GM19240 (cell line): ENCODE data around the gene SLC35A4.
"Not testable (repeated sequence)": the region's sequence is repeated elsewhere in the genome, so short reads cannot be mapped to it uniquely, and the experiment has no call there.

Source experiments
- DNase-seq: peaks from one replicate; pipeline ENCODE4 v3.0.0; 2011; ENCODE audit warnings: low spot score; ENCODE audit not compliant: insufficient read length

SLC35A4 gene

DNA sequence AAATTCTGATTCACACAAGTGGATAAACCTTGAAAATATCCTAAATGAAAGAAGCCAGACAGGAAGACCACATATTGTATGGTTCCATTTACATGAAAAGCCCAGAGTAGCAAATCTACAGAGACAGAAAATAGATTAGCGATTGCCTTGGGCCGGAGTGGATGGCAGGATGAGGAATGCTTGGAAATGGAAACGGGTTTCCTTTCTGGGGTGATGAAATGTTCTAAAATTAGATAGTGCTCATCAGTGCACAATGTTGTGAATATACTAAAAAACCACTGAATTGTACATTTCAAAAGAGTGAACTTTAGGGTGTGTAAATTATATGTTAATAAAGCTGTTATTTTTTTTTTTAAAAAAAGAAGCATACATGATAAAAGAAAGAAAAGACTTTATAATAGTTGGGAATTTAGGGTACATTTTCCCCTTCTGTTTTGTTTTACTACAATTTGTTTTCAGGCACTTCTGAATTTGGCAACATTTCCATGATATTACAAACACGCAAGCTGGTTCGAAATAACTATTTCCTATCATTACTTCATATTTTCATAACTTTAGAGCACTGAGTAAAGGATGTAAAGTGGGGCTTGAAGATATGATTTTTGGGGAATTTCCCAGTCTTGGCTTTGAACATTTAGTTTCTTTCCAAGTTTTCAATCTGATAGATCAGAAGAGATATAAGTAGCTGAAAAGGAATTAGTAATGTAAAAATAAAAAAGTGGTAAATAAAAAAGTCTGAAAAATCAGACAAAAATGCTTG, 23.9 kb downstream of the SLC35A4 start:
- DNase-seq = no peak

DNA sequence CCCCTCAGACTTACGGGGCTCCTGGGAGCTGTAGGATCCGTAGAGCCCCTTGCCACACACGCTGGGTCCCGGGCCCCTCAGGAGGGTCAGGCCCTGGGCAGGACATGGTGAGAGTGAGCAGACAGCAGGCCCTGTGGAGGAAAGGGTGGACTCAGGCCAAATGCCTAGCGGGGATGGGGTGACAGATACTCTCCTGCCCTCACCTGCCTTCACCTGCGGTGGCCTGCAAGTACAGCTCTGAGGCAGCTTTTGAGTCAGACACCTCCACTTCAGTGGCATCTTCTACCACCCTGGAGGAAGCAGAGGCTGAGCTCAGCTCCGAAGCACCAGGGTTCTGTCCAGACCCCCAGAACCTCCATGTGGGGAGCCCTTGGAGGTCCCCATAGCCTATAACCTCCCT, 26.2 kb downstream of the SLC35A4 start:
- DNase-seq = no peak

DNA sequence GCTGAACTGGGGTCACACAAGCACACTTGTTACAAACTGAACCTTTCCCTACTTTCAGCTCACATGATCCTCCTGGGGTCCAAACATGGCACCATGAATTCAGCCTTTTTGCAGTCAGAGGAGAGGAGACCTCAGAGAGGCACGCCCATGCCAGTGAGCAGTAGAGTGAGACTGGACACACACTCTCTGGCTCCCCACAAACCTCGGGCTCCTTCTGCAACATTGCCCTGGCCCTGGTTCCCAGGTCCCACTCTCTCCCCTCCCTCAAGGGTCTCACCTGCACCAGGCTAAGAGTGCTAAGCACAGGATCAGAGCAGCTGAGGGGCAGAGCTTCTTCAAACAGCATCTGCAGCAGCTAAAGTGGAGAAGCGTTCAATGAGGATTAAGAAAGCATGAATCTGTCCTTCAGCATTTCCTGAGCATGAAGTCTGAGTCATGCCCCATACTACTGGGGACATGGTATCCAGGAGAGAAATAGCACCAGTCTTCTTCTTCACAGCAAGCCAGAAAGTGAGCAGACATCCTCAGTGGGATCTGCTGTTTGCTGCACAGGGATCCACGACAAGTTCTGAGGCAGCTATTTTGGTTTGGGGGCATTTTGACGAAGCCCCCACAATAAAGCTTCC, 27.2 kb downstream of the SLC35A4 start:
- DNase-seq = no peak

DNA sequence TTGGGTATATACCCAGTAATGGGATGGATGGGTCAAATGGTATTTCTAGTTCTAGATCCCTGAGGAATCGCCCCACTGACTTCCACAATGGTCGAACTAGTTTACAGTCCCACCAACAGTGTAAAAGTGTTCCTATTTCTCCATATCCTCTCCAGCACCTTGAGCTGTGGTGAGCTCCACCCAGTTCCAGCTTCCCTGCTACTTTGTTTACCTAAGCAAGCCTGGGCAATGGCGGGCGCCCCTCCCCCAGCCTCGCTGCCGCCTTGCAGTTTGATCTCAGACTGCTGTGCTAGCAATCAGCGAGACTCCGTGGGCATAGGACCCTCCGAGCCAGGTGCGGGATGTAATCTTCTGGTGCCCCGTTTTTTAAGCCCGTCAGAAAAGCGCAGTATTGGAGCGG, 28.4 kb downstream of the SLC35A4 start:
- not testable (repeated sequence) for DNase-seq

DNA sequence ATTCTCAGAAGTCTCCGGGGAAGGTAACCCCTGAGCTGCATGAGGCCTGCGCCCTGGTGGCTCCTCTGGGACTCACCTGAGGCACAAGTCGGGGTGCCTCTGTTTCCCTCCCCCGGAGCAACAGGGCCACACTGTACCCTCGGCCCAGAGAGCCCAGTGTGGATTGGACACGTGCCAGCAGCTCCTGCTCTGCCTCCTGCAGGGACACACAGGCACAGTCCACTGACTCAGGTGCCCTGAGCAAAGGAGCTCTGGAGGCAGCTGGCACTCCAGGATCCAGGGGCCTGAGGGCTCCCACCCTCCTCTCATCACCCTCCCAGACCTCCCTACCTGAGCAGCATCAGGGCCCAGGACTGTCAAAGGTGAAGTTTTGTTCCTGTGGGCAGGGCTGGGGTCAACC, 29.5 kb downstream of the SLC35A4 start:
- no peak for DNase-seq

DNA sequence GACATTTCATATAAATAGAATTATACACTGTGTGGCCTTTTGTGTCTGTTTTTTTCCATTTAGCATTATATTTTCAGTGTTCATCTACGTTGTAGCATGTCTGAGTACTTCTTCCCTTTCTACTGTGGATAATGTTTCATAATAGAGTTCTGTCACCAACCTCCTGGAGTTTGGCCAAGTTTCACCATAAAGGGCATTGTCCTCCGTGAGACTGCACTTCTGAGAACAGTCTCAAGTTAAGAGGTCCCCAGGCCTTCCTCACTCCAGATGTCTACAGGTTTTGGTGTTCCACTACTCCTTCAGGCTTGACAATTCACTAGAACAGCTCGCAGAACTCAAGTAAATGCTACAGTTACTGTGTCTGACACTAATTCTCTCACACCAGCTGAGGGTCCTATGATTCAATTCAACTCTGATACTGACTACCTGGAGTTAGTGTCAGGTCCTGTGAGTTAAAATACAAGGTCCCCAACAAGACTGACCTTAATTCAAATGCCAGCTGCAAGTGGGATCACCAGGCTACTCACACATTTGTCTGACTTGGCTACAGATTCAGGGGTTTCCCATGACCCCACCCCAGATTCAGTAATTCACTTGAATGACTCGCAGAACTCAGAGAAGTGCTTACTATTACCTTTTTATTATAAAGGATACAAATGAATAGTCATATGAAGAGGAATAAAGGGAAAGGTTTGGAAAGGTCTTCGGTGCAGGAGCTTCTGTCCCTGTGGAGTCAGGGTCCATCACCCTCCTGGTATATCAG, 31.1 kb downstream of the SLC35A4 start:
- no peak for DNase-seq

DNA sequence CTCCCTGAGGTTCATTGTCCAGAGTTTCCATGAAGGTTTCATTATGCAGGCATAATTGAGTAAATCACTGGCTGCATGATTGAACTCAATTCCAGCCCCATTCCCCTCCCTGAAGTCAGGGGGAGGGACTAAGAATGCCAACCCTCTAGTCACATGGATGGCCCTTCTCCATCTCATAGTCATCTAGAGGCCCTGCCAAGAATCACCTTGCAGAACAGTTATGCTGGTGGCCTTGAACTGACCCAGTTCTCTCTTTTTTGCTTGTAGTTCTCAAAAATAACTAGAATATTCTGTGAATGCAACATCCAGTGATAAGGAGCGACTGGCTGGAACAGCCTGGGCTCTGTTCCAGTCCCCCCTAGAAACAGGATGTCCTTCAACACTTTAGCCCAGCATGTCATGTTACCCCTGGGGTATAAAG, 31.7 kb downstream of the SLC35A4 start:
- DNase-seq = no peak

DNA sequence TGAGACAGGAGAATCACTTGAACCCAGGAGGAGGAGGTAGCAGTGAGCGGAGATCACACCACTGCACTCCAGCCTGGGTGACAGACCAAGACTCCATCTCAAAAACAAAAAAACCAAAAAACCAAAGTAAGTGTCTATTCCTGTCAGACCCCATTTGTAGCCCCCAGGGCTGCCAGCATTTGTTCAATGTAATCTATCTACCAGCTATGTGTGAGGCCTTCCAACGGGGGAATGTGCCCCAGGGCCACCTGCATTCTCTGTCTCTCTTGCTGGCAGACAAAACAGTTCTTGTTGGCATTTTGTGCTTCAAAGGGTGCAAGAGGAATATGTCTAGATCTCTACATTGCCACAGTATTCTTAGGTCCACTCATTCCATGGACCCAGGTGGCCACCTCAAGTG, 34.2 kb downstream of the SLC35A4 start:
- DNase-seq = no peak

DNA sequence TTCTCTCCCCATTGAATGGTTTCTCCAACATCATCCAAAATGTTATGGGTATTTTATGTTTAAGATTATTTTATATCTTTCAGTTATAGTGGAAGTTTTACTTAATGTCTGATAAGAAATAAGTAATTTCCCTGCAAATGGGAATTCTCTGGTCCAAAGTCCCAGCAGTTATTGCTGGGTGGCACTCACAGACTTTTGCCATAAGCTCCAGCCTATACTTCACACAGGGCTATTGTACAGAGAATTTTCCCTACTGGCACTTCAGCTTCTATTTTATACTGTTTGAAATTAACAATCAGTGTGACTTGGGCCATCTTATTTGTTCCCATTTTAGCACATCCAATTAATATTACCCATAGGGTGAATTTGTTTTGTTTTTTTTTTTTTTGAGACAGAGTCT, 35.5 kb downstream of the SLC35A4 start:
- DNase-seq = no peak

DNA sequence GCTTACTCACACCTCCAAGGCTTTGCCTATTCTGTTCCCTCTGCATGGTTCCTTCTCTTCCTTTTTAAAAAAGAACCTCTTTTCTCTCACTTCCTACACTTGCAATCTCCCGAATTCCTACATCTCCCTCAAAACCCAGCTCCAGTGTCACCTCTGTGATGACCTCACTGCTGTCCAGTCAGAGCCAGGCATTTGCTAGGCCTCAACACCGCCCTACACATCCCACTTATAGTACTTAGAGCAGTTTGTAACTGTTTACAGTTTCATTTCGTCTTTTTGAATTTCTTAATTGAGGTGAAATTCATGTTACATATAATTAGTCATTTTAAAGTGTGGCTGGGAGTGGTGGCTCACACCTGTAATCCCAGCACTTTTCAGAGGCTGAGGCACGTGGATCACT, 37.5 kb downstream of the SLC35A4 start:
- DNase-seq = no peak

DNA sequence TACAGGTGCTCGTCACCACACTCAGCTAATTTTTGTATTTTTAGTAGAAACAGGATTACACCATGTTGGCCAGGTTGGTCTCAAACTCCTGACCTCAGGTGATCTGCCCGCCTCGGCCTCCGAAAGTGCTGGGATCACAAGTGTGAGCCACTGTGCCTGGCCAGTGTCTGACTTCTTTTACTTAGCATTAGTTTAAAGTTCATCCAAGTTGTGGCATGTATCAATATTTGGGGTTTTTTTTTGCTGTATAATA, 38.7 kb downstream of the SLC35A4 start:
- DNase-seq = not testable (repeated sequence)

DNA sequence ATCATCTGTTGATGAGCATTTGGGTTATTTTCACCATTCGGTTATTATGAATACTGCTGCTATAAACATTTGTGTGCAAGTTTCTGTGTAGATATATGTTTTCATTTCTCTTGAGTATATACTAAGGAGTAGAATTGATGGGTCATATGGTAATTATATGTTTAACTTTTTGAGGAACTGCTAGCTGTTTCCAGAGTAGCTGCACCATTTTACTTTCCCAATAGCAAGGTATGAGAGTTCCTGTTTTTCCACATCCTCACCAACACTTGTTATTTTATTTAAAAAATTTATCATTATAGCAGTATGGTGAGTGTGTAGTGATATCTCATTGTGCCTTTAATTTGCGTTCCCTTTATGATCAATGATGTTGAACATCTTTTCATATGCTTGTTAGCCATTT, 39.1 kb downstream of the SLC35A4 start:
- DNase-seq = no peak

DNA sequence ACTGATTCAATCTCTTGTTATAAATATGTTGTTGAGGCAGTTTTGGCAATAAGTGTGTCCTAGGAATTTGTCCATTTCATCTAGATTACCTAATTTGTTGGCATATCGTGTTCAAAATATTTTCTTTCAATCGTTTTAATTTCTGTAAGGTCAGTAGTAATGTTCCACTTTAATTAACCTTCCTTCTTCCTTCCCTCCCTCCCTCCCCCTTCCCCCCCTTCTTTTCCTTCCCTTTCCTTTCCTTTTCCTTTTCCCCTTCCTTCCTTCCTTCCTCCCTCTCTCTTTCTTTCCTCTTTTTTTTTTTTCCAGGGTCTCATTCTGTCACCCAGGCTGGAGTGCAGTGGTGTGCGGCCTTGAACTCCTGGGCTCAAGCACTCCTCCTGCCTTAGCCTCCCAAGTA, 41.3 kb downstream of the SLC35A4 start:
- no peak for DNase-seq

DNA sequence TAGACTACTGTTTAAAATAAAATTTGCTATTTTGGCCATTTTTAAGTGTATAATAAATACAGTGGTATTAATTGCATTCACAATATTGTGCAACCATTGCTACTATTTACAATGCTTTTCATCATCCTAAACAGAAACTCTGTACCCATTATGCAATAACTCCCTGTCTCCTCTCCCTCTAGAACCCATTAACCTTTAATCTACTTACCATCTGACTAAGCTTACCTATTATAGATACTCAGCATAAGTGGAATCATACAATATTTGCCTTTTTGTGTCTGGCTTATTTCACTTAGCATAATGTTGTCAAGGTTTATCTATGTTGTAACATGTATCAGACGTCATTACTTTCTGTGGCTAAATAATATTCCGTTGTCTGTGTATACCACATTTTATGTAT, 42.4 kb downstream of the SLC35A4 start:
- DNase-seq = no peak

DNA sequence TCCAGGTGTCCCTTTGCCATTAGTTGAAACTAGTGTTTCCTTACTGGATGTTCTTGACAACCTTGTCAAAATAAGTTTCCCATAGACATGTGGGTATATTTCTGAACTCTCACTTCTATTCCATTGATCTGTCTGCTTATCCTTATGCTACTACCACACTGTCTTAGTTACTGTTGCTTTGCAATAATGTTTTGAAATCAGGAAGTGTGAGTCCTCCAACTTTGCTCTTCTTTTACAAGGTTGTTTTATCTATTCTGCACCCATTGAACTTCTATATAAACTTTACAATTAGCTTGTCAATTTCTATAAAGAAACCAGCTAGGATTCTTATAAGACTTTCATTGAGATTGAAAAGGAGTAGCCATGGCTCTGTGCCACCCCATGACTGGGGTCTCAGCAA, 44.1 kb downstream of the SLC35A4 start:
- DNase-seq = no peak

DNA sequence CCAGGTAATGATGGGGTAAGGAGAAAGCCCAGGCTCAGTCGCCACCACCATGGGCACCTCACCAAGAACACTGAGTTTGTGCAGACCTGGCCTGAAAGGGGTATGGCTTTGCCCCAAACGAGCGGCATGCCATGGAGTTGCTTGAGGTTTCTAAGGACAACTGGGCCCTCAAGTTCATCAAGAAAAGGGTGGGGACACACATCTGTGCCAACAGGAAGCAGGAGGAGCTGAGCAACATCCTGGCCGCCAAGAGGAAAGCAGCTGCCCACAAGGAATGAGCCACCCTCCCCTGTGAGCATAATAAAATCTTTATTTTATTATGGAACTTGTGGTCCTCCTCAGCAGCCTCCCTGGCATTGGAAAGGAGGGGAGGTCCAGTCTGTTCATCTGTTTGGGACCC, 44.5 kb downstream of the SLC35A4 start:
- DNase-seq = no peak

DNA sequence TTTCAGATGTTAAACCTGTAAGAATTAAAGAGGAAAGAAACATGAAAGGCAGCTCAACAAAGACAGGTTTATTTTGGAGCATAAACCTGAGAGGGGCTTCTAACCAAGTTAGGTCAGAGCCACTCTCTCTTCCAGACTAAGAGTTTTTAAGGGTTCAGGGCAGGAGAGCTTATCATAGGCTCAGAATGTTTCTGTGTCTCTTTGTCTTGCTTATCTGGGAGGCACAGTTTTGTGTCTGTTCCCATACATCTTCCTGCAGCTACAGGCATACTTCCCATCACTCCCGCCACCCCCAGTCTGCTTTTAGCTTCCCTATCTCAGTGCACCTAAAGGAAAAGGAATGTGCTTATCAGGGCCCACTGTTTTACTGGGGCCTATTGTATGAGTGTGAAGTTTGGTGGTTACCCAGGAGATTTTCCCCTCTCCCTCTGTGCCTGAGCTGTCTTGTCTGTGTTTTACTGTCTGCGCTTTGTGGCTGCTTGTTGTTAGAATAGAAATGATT, 46.4 kb downstream of the SLC35A4 start:
- no peak for DNase-seq
